ENCODE results near the gene NR3C1.

The NR3C1 gene

DNA sequence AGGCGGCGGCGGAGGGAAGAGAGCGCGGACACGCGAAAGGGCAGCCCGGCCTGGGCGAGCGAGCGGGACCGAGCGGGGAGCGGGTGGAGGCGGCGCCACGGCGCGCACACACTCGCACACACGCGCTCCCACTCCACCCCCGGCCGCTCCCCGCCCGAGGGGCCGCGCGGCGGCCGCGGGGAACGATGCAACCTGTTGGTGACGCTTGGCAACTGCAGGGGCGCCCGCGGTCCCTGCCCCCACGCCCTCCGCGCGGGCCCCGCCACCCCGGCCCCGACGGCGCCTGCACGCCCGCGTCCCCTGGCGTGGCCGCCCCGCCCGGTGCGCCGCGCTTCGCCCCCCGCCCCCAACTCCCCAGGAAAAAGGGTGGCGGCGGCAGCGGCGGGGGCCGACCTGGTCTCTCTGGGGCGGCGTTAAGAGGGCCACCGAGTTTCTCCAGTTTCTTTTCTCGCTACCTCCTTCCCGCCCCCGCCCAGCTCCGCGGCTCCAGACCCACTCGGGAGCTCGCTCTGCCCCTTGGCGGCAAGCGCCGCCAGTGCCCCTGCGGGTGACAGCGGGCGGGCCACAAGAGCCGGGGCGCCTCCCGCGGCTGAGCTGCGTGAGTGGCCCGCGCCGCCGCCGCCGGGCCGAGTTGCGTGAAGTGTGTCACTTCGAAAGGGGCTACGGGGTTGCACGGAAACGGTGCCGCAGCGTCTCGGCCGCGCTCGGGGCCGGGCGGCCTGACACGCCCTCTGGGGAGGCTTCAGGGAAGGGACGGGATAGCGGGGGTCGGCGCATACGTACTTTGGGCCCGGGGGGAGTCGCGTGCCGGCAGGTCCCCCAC is at the start of gene NR3C1:
Gene NR3C1, minus strand, starts transcription at position 94 of the 823 bp plus-strand sequence. CDS start 2,847 bp downstream, outside the sequence.
- DNase-seq = peak; percentile 86

DNA sequence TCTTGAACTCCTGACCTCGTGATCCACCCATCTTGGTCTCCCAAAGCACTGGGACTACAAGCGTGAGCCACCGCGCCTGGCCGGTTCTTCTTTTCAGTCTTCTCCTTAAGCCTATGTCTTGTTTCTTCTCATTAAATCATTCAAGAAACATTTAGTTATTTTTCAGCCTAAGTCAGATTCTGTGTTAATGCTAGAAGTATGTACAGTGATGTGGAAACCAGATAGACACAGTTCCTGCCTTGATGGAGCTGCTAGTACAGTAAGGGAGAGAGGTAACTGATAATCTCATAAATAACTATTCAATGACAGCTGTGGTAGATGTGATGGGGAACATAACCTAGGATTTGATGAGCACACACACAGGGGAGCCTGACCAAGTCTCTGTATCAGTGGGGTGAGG is 46.3 kb upstream of the NR3C1 start:
- DNase-seq = no peak

DNA sequence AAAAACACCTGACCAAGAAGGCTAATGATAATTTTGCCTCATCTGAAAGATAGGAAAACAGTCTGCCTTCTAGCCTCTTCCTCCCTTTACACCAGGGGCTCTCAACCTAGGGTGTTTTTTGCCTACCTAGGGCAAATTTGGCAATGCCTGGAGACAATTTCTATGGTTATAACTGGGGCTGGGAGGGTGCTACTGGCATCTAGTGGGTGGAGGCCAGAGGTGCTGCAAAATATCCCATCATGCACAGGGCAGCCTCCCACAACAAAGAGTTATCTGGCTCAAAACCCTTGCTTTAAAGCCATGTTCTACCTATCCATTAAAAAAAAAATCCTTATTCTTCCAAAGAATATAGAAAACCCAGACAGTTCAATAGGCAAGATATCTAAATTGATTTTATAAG is 45.0 kb upstream of the NR3C1 start:
- peak; percentile 26 for DNase-seq

DNA sequence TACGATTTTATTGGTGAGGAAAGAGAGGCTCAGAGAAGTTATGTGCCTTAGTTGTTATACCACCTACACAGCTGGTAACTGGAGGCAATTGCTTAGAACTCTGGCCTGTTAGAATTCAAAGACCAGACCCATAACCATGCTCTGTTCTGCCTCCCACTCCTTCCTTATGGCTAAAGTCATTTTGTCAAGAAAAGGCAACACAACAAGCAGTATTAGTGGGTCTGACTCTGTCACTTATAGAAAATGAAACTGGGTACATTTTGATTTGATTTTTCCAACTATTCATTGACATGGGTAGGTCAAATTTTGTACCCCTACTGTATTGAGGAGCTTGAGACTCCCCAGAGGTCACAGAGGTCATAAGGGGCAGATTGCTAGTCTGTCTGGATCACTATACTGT is 44.5 kb upstream of the NR3C1 start:
- DNase-seq = no peak

DNA sequence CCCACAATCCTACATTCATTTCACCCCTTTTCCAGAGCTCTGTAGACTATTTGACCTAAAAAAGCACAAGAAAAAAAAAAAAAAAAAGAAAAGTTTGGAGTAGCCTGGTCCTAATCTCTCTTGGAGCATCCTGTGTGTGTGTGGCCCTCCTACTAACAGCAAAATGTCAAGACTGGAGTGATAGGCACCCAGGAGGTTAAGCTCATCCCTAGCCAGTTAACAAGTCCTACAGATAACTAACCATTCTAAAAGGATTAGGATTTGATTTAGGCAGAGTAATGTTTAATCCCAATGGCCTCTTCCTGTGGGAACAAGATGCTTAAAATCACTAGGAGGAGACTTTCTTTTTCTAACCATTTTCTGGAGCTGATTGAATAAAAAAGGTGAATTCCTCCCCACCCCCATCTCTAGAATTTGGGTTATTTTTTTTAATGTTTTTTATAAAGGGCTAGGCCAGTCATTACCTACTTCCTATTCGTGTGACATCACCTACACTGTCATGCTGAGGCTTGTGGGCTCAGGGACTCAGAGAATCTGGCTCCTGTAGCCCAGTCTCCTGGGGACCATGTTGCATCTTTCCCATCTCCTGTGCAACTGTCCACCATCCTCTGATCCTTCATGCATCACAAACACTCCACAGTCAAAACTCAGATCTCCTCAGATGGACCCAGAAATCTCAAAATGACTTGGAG is 43.2 kb upstream of the NR3C1 start:
- DNase-seq = peak; percentile 15

DNA sequence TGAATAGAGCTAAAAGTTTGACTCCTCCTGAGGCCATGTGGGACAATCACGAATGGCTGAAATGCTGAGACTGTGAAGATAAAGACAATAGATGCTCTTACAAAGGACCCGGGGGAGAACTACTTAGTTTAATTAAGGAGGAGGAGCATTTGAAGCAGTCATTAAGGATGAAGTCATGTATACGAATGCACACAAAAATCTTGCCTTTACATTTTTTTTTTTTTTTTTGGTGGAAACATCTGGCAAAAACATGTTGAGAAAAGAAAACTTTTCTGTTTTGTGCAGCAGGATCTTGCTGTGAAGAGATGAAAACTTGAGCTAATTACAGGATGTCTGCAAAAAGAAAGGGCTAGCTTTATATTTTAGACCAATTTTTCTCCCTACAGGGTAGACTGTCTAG is 42.3 kb upstream of the NR3C1 start:
- no peak for DNase-seq

DNA sequence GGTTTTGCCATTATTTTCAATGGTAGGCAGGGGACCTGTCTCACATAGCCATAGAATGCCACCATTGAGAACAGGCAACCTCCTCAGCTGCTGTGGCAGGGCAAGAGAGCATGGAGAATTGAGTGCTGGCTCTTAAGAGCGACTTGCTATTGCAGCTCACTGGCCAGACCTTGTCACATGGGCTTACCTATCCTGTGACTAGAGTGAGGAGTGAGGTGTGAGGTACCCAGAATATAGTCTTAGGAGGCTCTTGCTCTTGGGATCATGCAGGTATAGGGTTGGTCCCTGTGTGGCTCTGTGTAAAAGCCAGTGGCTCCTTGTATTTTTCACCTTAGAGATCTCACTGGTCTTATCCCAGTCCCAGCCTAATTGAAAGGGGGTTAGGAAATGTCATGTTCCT is 39.8 kb upstream of the NR3C1 start:
- DNase-seq = no peak

DNA sequence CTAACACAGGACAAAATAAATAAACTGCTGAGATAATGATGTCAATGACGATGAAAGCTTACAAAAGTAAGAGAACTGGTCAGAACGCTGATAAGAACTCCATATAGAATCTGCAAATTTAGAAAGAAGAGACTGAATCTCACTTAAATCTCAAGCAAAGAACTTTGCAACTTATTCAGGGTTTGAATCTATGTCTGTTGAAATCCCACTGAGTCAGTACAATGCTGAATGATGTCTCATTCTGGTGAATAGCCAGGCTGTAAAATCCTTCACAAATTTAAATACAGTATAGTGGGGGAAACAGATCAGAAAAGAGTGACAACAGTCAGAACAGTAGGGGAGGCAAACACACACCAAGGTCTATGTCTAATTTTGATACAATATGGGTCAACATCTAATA is 38.9 kb upstream of the NR3C1 start:
- no peak for DNase-seq

DNA sequence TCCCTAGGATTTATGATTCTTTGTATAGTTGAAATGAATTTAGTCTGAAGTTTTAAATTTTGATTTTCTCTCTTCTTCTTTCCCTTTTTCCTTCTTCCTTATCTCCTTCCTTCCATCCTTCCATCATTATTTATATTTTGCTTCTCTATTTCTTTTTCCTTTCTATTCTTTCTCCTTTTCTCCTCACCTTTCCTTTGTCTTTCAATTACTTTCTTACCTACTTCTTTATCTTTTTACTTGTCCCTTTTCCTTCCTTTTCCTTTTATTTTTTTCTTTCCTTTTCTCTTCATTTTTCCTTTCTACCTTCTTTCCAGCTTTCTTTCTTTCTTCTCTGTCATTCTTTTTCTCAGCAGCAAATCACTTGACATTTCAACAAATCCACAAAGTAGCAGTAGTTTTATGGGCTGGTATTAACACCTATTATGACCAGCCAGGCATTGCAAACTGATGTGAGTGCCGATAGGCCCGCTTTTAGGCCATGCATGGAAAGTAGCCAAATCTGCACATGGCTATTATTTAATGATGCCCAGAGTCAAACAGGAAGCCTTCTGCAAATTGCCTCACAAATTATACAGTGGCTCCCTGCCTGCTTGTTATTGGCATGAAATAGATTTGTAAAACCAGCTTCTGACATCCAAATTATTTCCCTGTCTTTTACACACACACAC is 37.1 kb upstream of the NR3C1 start:
- DNase-seq = no peak

DNA sequence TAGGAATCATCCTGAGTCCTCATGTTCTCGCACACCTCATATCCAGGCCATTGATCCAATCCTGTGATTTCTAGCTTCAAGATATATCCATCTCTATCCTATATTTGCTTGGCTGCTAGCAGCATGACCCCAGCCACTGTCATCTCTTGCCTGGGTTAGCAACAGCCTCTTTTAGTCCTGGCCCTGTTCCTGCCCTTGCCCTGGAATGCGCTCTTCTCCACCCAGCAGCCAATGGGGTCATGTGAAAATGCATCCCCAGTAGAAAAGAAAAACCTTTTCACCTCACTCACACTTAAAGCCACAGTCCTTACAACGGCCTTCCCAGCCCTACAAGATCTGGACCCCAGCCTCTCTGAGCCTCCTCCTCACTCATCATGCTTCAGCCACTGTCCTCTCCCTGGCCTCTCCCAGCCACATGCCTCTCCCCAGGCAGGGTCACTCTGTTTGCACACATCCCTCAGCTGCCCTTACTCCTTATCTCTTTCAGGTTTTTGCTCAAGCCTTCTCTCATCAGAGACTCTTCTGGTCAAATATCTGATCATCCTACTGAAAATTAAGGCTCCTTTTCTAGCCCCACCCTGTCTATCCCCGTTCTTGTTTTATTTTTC is 34.3 kb upstream of the NR3C1 start:
- DNase-seq = no peak

DNA sequence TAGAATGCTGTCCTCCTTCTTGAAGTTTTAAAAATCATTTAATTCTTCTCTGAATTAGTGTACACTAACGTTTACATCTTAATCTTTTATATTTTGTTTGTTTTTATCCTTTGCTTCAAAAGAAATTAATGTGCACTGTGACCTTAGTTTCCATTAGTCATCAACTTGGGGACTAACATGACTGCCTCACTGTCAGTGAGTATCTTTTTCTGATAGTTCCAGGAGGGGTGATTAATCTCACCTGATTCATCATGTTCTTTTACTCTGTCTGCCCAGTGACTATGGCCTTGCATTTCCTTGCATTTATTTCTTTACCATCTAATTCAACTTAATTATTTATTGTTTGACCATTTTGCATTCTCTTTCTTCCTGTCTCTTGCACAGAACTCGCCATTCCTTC is 33.4 kb upstream of the NR3C1 start:
- no peak for DNase-seq

DNA sequence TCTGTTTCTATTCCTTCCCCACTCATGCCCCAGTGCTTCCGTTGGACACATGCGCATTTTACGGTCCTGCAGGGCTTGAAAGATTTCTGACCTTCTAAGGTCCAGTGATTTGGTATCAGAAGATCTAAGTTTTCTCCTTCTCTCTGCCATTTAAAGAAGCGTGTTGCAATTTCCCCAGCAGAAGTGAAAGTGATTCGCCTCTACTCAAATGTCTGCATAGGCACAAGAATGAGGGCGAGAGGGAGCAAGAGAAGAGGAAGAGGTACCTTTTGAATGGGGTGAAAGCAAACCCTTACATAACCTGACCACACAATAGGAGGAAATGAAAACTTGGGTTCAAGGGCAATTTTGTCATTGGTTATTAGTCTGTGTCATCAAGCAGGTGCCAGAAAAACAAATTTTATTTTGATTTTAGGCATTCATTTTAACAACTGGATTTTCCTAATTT is 31.7 kb upstream of the NR3C1 start:
- DNase-seq = peak; percentile 29

DNA sequence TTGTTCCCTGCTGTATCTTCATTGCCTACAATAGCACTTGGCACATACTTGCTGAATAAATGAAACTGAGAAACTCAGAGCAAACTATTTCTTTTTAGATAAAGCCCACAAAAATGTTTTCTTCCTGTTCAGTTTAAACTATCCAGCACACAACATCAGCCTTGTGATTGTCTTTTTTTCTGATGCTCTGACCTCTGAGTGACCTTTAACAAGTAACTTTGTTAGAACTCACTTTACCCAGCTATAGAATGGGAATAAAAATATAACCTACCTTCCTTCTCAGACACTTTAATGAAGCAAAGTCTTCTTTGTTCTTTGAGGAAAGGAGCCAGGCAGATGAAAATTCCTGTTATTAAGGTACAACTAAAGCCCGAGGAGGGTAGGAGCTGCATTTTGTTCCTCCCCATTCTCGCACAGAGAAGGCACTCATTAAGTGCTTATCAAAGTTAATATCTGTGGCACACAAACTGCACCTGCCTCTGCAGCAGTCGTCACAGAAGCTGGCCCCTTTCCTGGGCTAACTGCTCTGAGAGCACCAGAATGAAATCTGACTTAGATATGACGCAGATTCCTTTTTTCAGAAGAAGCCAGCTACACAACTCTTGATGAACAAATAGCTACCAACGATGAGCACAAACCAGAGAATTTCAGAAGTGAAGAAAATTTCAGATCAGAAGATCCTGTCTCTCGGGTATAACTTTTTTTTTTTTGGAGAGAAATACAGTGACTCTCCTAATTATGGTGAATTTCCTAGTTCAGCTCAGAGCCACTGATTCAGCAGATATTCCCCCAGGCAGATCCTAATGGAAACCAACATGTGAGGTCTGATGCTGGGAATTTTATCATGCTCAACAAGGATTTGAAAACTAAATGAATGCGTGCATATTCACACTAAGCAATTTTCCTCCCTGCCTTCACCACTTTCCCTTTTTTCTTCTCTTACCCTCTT is 31.0 kb upstream of the NR3C1 start:
- peak; percentile 57 for DNase-seq

DNA sequence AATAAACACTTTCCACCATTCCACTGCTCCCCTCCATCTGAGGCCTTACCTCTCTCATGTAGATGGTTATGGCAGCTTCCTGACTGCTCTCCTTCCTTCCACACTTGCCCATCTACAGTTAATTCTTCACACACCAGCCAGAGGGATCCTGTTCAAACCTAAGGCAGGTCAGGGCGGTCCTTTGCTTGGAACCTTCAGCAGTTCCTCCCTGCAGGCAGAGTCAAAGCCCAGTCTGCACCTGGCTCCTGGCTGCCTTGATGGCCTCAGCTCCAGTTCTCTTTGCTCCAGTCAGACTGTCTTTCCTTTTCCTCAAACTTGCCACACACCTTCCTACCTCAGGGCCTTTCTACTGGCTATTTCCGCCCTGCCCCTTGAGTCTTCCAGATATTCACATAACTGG is 30.2 kb upstream of the NR3C1 start:
- DNase-seq = no peak

DNA sequence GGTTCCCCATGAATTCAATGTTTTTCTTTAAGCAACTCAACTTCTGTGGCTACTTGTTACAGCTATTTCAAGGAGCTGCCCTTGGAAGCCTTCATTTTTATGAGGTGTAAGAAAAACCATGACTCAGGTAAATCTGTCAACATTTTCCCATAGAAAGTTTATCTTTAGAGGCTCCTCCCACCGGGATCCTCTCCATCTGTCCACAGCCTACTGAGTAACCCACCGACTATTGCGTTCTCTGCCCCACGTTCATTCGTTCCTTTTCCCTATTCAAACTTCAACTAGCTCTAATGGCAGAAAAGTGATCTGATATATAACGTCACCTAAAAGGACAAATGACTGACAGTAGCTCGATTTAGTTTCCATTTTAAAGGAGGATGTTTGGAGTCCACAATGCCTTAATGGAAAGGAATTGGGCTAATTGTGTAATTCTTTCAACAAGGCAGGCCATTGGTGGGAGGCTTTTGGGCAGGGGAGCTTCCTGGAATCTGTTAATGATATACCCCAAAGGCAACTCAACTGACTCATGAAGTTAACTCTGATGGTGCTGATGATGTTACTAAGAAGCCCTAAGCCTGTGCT is 29.3 kb upstream of the NR3C1 start:
- no peak for DNase-seq

DNA sequence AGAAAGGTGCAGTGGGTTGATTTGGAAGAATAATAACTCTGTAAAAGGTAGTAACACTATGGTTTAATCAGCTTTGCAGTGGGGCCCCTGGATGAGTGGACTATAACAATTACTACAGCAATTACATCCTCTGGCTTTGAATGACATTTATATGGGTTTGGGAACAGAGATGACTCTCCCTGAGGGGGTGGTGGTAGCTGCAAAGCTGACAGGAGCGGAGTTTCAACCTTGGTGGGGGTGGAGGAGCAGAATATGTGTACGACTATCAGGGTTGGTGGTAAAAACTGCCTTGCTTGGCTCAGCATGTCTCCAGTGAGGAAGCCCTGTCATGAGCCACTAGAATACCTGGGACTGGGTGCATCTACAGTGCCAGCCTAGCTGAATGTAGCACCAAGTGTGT is 28.3 kb upstream of the NR3C1 start:
- DNase-seq = peak; percentile 57

DNA sequence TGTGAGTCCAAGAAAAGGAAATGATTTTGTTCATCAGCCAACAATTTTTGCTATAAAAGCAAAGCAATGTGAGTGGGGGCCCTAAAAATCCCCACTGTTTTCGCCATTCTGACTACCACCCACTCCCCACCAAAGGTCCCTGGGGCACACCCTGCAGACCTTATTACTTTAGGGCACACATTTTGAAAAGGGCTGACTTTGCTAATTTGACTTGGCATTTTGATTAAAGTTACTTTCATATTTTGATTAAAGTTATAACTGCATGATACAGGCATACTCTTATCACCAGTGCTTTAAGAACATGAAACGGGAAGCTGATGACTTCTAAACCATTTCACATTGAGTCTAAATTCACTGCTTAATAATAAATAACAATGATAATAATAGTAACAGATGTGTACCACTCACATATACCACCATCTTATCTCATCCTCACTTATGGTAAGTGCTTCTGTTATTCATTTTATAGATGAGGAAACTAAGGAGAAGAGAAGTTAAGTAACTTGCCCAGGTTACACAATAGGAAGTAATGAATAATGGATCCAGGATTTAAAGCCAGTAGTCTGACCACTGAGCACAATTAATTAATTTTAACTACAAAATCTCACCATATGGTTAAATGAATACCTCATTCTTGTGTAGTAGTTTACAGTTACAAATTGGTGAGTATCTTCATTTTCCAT is 25.4 kb upstream of the NR3C1 start:
- no peak for DNase-seq

DNA sequence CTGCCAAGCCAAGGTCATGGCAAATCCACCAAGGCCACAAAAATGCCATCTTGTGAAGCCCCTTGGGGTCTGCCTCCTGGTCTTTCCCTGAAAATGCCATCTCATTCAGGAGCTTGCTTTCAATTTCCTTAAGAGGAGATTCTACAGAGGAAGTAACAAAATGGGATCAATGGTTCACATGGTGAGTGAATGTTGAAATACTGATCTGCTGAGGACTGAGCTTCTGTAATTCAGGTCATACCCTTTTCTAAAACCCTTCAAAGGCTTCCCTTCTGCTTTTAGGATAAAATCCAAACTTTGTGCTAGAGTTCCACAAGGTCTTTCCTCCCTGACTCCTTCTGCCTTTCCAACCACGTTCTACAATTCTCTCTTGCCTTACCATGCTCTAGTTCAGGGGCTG is 24.7 kb upstream of the NR3C1 start:
- DNase-seq = no peak

DNA sequence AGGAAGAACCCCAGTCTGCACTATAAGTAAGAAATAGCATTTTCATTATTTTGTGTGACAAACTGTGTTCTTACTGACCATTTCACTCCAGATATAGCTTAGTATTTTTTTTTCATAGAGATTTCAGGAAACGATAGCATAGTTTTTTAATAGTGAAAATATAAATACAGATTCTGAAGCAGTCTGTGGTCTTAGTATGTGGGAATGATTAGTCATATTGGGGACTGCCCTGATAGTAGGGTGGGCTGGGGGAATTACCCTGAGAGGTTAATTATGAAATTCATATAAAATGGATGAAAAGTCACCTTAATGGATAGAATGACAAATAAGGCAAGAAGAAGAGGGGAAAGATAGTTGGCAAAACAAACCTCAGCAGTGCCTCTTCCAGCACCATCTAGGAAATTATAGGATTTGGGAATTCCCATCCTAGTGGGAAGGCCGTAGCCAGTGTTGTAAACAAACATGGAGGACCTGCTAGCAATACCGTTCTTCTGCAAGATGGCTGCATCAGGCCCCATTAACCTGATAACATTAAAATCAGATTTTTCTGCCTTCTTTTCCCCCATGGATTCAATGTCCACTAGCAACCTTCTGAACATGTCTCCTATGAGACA is 23.7 kb upstream of the NR3C1 start:
- no peak for DNase-seq

DNA sequence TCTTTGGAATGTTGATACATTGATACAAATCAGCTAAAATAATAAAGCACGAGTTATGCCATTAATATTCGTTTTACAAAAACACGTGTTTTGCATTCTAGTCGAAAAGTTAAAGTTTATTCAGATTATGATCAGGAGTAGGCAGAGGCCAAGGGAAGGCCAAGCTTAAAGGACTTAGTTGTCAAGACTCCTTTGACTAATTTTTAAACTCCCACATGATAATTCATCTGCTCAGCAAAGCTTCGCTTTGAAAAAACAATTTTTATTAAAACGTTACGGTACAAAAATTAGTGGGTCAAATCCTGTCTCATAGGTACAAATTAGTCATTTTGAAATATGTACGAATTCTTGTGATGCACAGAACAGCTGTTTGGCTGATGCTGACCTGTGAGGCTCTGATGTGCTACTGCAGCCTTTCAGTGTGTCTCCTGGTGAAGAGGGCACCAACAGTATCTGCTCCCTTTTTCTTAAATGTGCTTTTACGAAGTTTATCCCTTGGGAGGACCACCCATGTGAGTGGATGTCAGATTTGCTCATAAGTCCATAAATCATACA is 23.0 kb upstream of the NR3C1 start:
- no peak for DNase-seq

All from stimulated activated CD4-positive, alpha-beta T cell treated with anti-CD3 and anti-CD28 coated beads, Interleukin-15, amount 100 ng/mL, for 24 hours (primary cell).